GM21786 (cell line): ENCODE results near the gene GSTM5.
"Not testable (repeated sequence)": the region's sequence is repeated elsewhere in the genome, so short reads cannot be mapped to it uniquely, and the experiment has no call there.

Experiments
- ATAC-seq: cut with Tn5 transposase; IDR thresholded peaks from one replicate; pipeline ENCODE4 v1.9.1; 2021; ENCODE audit not compliant: unreplicated experiment

Gene GSTM5

GRCh38 chr1:109711593-109712320 lies at the start of gene GSTM5:
Gene GSTM5 (plus strand): TSS chr1:109712251. CDS start chr1:109712313, 62 bp downstream.
- ATAC-seq, result not testable (repeated sequence)

- no peak for ATAC-seq
Observed at GRCh38 chr1:109664671-109665070, 47.4 kb upstream of the GSTM5 start.

- peak; percentile 97 for ATAC-seq
Observed at GRCh38 chr1:109667452-109668122, 44.5 kb upstream of the GSTM5 start, which contains the start of gene GSTM2. Gene GSTM2 (plus strand): TSS chr1:109668057. CDS start chr1:109668116, 59 bp downstream.

- ATAC-seq, result peak; percentile 8
Observed at GRCh38 chr1:109668123-109668775, 43.8 kb upstream of the GSTM5 start.

GRCh38 chr1:109669246-109669948 lies 42.7 kb upstream of the GSTM5 start:
- no peak for ATAC-seq

GRCh38 chr1:109669949-109670302 lies 42.1 kb upstream of the GSTM5 start:
- not testable (repeated sequence) for ATAC-seq

- no peak for ATAC-seq
Observed at GRCh38 chr1:109671067-109671466, 41.0 kb upstream of the GSTM5 start.

GRCh38 chr1:109673861-109674260 lies 38.2 kb upstream of the GSTM5 start:
- not testable (repeated sequence) for ATAC-seq

GRCh38 chr1:109676683-109677381 lies 35.2 kb upstream of the GSTM5 start:
- ATAC-seq, result not testable (repeated sequence)

GRCh38 chr1:109677459-109677858 lies 34.6 kb upstream of the GSTM5 start:
- no peak for ATAC-seq

GRCh38 chr1:109678637-109679036 lies 33.4 kb upstream of the GSTM5 start:
- ATAC-seq, result not testable (repeated sequence)

- not testable (repeated sequence) for ATAC-seq
Observed at GRCh38 chr1:109684777-109685176, 27.3 kb upstream of the GSTM5 start.

GRCh38 chr1:109685399-109685798 lies 26.7 kb upstream of the GSTM5 start:
- ATAC-seq, result not testable (repeated sequence)

- ATAC-seq, result not testable (repeated sequence)
Observed at GRCh38 chr1:109685890-109686289, 26.2 kb upstream of the GSTM5 start.

GRCh38 chr1:109687109-109687508 lies 24.9 kb upstream of the GSTM5 start:
- not testable (repeated sequence) for ATAC-seq

GRCh38 chr1:109687641-109688499 lies 24.2 kb upstream of the GSTM5 start, which contains the start of gene GSTM1:
Gene GSTM1 (plus strand): TSS chr1:109687817. CDS start chr1:109687874, 57 bp downstream.
- ATAC-seq, result peak; percentile 96

GRCh38 chr1:109689844-109690405 lies 22.1 kb upstream of the GSTM5 start:
- no peak for ATAC-seq

- ATAC-seq, result no peak
Observed at GRCh38 chr1:109691759-109692158, 20.3 kb upstream of the GSTM5 start.

- not testable (repeated sequence) for ATAC-seq
Observed at GRCh38 chr1:109694400-109694799, 17.7 kb upstream of the GSTM5 start.
